SK-N-SH treated with all-trans-retinoic acid at 6 μM for 48 hours (cell line): ENCODE measurements around the gene PON3.

Source experiments
- ARNTL ChIP-seq: fragments of 450-650 bp; formaldehyde crosslinking; IDR thresholded peaks from 2 replicates; pipeline ENCODE4 v1.5.0; 2020; ENCODE audit warnings: low read depth, mild to moderate bottlenecking, moderate library complexity, borderline replicate concordance
- BACH2 ChIP-seq: fragments of 250-450 bp; sonication (Bioruptor Pico); IDR thresholded peaks from 2 replicates; pipeline ENCODE4 v1.9.0; 2021; ENCODE audit warnings: mild to moderate bottlenecking, borderline replicate concordance
- PATZ1 ChIP-seq: fragments of 250-450 bp; sonication (Bioruptor Pico); IDR thresholded peaks from 2 replicates; pipeline ENCODE4 v1.8.0; 2020; ENCODE audit warnings: mild to moderate bottlenecking, moderate library complexity, borderline replicate concordance
- RARB ChIP-seq: fragments of 250-450 bp; sonication (Bioruptor Pico); IDR thresholded peaks from 2 replicates; pipeline ENCODE4 v1.8.0; 2021; ENCODE audit warnings: mild to moderate bottlenecking, moderate library complexity
- SNAI2 ChIP-seq: fragments of 250-450 bp; sonication (Bioruptor Pico); IDR thresholded peaks from 2 replicates; pipeline ENCODE4 v1.5.0; 2020; ENCODE audit warnings: mild to moderate bottlenecking, moderate library complexity
- TOX ChIP-seq: fragments of 250-450 bp; sonication (Bioruptor Pico); IDR thresholded peaks from 2 replicates; pipeline ENCODE4 v1.8.0; 2021; ENCODE audit warnings: mild to moderate bottlenecking, moderate library complexity, borderline replicate concordance

GRCh38 chr7:95373323-95373722 lies 22.9 kb downstream of the PON3 start:
- TF ChIP-seq RARB (CRISPR knock-in tag) (no peak), SNAI2 (CRISPR knock-in tag) (no peak), BACH2 (CRISPR knock-in tag) (no peak), PATZ1 (no peak), TOX (CRISPR knock-in tag) (no peak), ARNTL (CRISPR knock-in tag) (no peak)
